T-helper 2 cell treated with Interferon-gamma antibody and Interleukin-4, amounts not matched to agents 100 ng/mL and 5 ng/mL, for 36 hours (primary cell): ENCODE data around the gene CDH24. TPM values are rescaled to one million over a fixed set of nuclear protein-coding genes. Genes with fewer than 3 reads are reported as not detected.

Source experiments
- intact Hi-C: fragments of 100-400 bp; cut with micrococcal nuclease; formaldehyde crosslinking; loops from one replicate; pipeline ENCODE4 v1.15.1; 2023
- total RNA-seq: library from RNA; stranded (reverse); gene quantifications from 2 replicates; pipeline ENCODE4 v1.2.3, GENCODE V29; 2022

The CDH24 gene
- total RNA-seq, 1 donor from 2014 or later, result 2.6 TPM

- intact Hi-C loops, result loop anchor here (10.0 kb wide), 1 partner anchor 304 kb away; the partner anchor contains the start of genes BCL2L2 and PPP1R3E
Observed at GRCh38 chr14:23000860-23001259, 56.5 kb downstream of the CDH24 start.

- intact Hi-C loops, result no loop called here
Observed at GRCh38 chr14:22998329-22999012, 58.8 kb downstream of the CDH24 start.

GRCh38 chr14:22997676-22998323 is 59.5 kb downstream of the CDH24 start:
- intact Hi-C loops, result no loop called here

Other genes with a start within 250 kb of the CDH24 start
- not detected in 2 replicates for gene SLC7A7, start 242.1 kb downstream of the CDH24 start, total RNA-seq
- 137 and 139 TPM in 2 replicates for gene MRPL52, start 227.6 kb downstream of the CDH24 start, total RNA-seq
- 1.6 and 1.9 TPM in 2 replicates for gene MMP14, start 220.9 kb downstream of the CDH24 start, total RNA-seq
- 51.0 and 52.5 TPM in 2 replicates for gene LRP10, start 185.8 kb downstream of the CDH24 start, total RNA-seq
- gene REM2, start 174.3 kb downstream of the CDH24 start, total RNA-seq, result 0.34 and 0.48 TPM in 2 replicates
- gene RBM23, start 138.4 kb downstream of the CDH24 start, total RNA-seq, result 84.7 and 88.9 TPM in 2 replicates
- 78.8 and 86.6 TPM in 2 replicates for gene PRMT5, start 128.1 kb downstream of the CDH24 start, total RNA-seq
- gene HAUS4, start 100.4 kb downstream of the CDH24 start, total RNA-seq, result 54.4 and 60.0 TPM in 2 replicates
- 0.66 and 0.91 TPM in 2 replicates for gene AJUBA, start 75.0 kb downstream of the CDH24 start, total RNA-seq
- 9.1 and 10.2 TPM in 2 replicates for gene C14orf93, start 47.4 kb downstream of the CDH24 start, total RNA-seq
- gene PSMB5, start 22.6 kb downstream of the CDH24 start, total RNA-seq, result 70.8 and 72.4 TPM in 2 replicates
- gene PSMB11, start 15.3 kb downstream of the CDH24 start, total RNA-seq, result not detected in 2 replicates
- 201 and 210 TPM in 2 replicates for gene ACIN1, start 37.6 kb upstream of the CDH24 start, total RNA-seq
- gene C14orf119, start 38.0 kb upstream of the CDH24 start, total RNA-seq, result 41.2 and 44.4 TPM in 2 replicates
- not detected in 2 replicates for gene CIROP, start 47.5 kb upstream of the CDH24 start, total RNA-seq
- 0.09 TPM in 1 of 2 replicates, not detected in the other for gene CEBPE, start 61.7 kb upstream of the CDH24 start, total RNA-seq
- 1.0 and 2.0 TPM in 2 replicates for gene SLC7A8, start 126.1 kb upstream of the CDH24 start, total RNA-seq
- gene RNF212B, start 180.4 kb upstream of the CDH24 start, total RNA-seq, result not detected in 2 replicates
- 10.3 and 10.9 TPM in 2 replicates for gene HOMEZ, start 228.6 kb upstream of the CDH24 start, total RNA-seq
- 26.3 and 26.5 TPM in 2 replicates for gene PPP1R3E, start 245.3 kb upstream of the CDH24 start, total RNA-seq
- 6.4 and 8.5 TPM in 2 replicates for gene BCL2L2, start 249.3 kb upstream of the CDH24 start, total RNA-seq